HepG2 (cell line): Measurements from ENCODE around the gene TMEM273.

ENCODE experiments used
- ATF7 ChIP-seq, 2 experiments: fragments of 450-650 bp in 1 of 2; sonication (generic) in 1 of 2; formaldehyde crosslinking in 1 of 2; IDR thresholded peaks; 2 replicates each; pipeline versions ENCODE4 v1.4.0 to v1.6.1; 2016 to 2020; ENCODE audit warnings: antibody characterized with exemption in 1 of 2, mild to moderate bottlenecking in 1 of 2, missing genetic modification reagents in 1 of 2
- EZH2 ChIP-seq: conservative IDR thresholded peaks from 2 replicates; pipeline ENCODE4 v1.6.1; 2012; ENCODE audit warnings: mild to moderate bottlenecking, low read depth, low read length, moderate library complexity
- HNF4G ChIP-seq, 2 experiments: sonication (generic) in 1 of 2; formaldehyde crosslinking in 1 of 2; IDR thresholded peaks; 2 replicates each; pipeline versions ENCODE4 v1.4.0 to v1.6.1; 2011 to 2020; ENCODE audit warnings: borderline replicate concordance in 2 of 2, low read depth in 2 of 2, mild to moderate bottlenecking in 2 of 2, low read length in 1 of 2, missing genetic modification reagents in 1 of 2, moderate library complexity in 1 of 2
- JUNB ChIP-seq: sonication (generic); formaldehyde crosslinking; IDR thresholded peaks from 2 replicates; pipeline ENCODE4 v1.8.0; 2022; ENCODE audit warnings: missing genetic modification reagents, mild to moderate bottlenecking, borderline replicate concordance
- MAFK ChIP-seq, 2 experiments: IDR thresholded peaks in 1 of 2; conservative IDR thresholded peaks in 1 of 2; 2 replicates each; pipeline ENCODE4 v1.6.1; 2011; ENCODE audit warnings: improper control_type of control experiment in 2 of 2, low read length in 2 of 2
- ZFP90 ChIP-seq: sonication (generic); formaldehyde crosslinking; IDR thresholded peaks from 2 replicates; pipeline ENCODE4 v1.8.0; 2022; ENCODE audit warnings: missing genetic modification reagents, mild to moderate bottlenecking, inconsistent platforms, borderline replicate concordance

DNA sequence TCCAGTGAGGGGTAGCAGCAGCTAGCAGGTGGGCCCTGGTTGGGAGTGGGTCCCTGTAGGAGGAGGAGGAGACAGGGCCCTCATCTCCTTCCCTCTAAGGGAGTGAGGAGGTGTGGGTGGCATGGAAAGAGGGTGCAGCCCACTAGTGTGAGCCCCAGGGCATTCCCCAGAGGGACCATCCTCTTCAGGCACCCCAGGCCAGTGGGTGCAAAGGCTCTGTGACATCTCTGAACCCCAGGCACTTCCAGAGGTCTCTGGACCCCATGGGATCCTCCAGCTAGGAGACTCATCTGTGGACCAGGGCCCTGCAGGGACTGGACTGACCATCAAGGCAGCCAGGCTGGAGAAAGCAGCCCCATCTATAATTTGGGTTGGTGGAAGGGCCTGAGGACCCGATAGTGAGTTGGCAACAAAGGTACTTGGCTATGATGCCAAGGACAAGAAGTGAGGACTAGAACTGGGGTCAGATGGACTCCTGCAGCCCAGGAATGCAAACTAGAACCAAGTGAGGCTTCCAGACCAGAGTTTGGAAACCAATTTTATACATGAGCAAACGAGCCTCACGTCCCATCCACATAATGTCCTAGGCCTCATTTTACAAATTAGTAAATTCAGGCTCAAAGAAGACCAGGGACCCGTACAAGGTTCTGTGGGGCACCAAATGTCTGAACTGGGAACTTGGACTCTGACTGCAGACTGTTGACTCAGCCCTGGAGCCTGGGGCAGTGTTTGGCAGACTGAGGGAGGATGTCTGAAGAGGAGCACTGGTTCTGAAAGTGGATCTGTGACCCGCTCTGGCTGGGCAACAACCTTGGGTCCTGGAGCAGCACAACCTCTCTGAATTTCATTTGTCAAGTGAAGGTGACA lies 71.4 kb downstream of the TMEM273 start:
- TF ChIP-seq HNF4G (IDR thresholded peaks at IDR 0.05; ENCODE audit: borderline replicate concordance, low read depth, low read length), result no peak
- TF ChIP-seq HNF4G (CRISPR knock-in tag; IDR thresholded peaks at IDR 0.05; ENCODE audit: borderline replicate concordance, low read depth), result no peak
- no peak for TF ChIP-seq MAFK (conservative IDR thresholded peaks at IDR 0.05 in 1 of 2, IDR thresholded peaks at IDR 0.05 in 1 of 2; ENCODE audit: low read length in 2 of 2)
- TF ChIP-seq ATF7 (IDR thresholded peaks at IDR 0.05), result no peak
- TF ChIP-seq ATF7 (CRISPR knock-in tag; IDR thresholded peaks at IDR 0.05), result no peak
- TF ChIP-seq EZH2, result no peak
- TF ChIP-seq JUNB, result no peak
- no peak for TF ChIP-seq ZFP90 (CRISPR knock-in tag)
